Astrocyte of the spinal cord (primary cell): Measurements from ENCODE around the gene INCENP.

Source experiments
- DNase-seq: peaks from one replicate; pipeline ENCODE4 v3.0.0; 2011; ENCODE audit warnings: low read depth, low spot score
- H3K4me3 ChIP-seq: 2 replicates; pipeline ENCODE4 v1.5.1; 2011; ENCODE audit warnings: low read depth, mild to moderate bottlenecking, low read length, moderate library complexity
- in situ Hi-C: cut with HindIII; loops from 2 replicates; pipeline ENCODE4 v1.10.0; 2017; ENCODE audit warnings: low sequenced_read_pairs
- TF ChIP-seq, protein P1 (sequence below): IDR thresholded peaks from 2 replicates; pipeline ENCODE4 v1.5.1; 2012; ENCODE audit warnings: low read depth, mild to moderate bottlenecking, low read length, inconsistent platforms

INCENP gene

DNA sequence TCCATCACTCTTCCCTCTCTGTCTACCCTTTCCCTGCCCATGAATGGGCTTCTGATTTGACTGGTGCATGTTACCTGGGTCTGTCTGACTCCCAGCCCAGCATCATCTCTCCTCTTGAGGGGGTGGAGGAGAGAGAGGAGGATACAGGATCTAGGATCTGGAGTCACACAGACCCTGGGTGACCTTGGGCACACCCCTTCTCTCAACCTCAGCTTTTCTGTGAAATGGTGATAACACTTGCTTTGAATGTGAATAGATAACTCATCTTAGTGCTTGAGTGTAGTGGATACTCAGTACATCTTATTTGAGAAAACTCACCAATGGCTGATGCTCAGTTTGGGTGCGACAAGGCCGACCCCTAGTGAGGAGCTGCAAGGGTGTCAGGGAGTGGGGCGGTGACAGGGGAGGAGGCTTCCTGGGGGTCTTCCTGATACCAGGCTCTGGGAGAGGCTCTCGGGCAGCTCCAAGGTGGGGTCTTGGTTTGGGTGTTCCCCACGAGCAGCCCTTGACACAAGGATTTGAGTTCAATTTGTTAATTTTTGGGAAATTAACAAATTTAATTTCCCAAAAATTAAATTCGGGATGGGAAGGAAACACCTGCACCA is 9.0 kb downstream of the INCENP start:
- TF ChIP-seq, protein P1, sequence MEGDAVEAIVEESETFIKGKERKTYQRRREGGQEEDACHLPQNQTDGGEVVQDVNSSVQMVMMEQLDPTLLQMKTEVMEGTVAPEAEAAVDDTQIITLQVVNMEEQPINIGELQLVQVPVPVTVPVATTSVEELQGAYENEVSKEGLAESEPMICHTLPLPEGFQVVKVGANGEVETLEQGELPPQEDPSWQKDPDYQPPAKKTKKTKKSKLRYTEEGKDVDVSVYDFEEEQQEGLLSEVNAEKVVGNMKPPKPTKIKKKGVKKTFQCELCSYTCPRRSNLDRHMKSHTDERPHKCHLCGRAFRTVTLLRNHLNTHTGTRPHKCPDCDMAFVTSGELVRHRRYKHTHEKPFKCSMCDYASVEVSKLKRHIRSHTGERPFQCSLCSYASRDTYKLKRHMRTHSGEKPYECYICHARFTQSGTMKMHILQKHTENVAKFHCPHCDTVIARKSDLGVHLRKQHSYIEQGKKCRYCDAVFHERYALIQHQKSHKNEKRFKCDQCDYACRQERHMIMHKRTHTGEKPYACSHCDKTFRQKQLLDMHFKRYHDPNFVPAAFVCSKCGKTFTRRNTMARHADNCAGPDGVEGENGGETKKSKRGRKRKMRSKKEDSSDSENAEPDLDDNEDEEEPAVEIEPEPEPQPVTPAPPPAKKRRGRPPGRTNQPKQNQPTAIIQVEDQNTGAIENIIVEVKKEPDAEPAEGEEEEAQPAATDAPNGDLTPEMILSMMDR, result no peak
- no peak for DNase-seq
- H3K4me3 ChIP-seq, result no peak overlapping the region
- in situ Hi-C loops, result no loop called here

DNA sequence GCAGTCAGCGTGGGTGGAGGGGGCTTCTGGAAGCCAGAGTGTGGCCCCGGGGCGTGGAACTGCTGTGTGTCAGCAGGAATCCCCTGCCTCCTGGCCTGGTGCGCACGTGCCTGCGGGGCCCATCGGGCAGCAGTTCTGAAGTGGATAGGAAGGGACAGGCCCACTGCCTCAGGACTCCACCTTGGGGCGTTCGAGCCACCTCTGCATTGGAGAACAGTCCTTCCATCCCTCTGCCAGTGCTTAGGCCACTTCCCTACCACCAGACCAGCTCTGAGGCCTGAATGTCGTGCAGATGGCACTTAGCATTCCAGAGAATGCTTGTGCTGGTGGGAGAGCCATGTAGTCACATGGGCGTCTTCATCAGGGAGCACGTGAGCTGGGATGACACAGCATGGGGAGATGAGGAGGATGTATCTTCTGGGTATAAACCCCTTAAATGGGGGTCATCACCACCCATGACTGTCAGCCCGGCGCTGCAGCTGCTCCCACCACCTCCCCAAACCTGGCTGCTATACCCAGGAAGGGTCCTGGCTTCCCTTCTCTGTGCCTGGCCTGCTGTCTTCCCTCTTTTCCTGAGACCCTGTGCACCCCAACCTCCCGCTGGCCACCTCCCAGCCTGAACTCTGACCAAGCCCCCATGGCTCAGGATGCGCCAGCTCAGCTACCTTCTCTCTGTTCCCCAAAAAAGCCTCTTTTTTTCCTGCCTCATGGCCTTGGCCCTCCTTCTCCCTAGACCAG is 9.7 kb downstream of the INCENP start:
- no peak overlapping the region for H3K4me3 ChIP-seq
- in situ Hi-C loops, result no loop called here
- no peak for DNase-seq
- TF ChIP-seq, protein P1, result no peak

DNA sequence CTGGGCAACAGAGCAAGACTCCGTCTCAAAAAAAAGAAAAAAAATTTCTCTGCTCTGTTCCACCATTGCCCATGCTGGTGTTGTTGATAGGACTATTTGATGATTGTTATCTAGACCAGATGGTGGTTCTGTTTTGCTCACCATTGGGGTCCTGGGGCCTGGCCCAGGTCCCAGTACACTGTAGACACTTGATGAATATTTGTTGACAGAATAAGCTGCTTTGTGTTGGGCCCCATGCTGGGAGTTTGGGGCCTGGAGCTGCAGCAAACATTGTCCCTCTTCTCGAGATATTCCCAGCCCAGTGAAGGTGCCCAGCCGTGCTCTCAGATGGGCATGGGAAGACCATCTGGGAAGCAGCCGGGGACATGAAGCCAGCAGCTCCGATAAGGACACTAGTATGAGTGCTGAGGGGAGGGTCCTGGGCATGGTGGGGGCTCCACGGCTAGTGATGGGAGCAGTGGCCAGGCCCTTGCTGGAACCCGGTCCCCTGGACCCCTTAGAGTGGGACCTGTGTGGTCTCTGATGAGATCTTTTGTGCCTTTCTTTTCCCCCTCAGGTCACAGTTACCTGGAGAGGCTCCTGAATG is 13.6 kb downstream of the INCENP start:
- no peak overlapping the region for H3K4me3 ChIP-seq
- DNase-seq, result no peak
- TF ChIP-seq, protein P1, result no peak
- in situ Hi-C loops, result no loop called here

DNA sequence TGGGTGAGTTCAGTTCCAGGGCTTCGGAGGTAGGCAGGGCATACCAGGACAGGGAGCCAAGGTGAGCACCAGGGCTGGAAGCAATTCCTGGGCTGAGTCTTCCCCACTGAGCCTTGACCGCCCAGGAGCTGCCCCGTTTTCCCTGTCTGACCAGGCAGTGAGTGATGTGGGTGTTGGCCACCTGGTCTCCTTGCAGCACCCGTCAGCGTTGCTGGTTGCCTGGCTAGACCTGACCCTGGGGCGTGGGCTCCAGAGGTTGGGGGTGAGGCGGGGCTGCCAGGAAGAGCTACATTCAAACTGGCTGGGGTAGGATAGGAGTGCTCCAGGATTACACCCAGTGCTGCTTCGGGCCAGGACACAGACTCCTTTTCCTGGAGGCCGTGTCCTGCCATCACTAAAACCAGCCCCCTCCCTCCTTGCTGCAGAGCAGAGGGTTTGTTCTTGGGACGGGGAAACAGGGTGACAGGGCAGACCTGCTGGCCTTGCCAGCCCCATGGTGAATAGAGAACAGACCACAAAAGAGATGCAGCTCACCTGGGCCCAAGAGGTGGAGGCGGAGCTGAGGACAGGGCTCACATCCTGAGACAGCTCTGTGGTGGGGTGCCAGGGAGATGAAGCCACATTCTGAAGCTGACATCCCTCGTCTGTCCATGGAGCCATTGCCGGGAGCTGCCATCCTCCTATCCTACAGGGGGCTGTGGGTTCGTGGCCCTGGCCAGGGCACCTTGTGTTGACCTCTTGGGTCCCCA is 14.2 kb downstream of the INCENP start:
- no peak for DNase-seq
- in situ Hi-C loops, result no loop called here
- TF ChIP-seq, protein P1, result no peak
- no peak overlapping the region for H3K4me3 ChIP-seq

DNA sequence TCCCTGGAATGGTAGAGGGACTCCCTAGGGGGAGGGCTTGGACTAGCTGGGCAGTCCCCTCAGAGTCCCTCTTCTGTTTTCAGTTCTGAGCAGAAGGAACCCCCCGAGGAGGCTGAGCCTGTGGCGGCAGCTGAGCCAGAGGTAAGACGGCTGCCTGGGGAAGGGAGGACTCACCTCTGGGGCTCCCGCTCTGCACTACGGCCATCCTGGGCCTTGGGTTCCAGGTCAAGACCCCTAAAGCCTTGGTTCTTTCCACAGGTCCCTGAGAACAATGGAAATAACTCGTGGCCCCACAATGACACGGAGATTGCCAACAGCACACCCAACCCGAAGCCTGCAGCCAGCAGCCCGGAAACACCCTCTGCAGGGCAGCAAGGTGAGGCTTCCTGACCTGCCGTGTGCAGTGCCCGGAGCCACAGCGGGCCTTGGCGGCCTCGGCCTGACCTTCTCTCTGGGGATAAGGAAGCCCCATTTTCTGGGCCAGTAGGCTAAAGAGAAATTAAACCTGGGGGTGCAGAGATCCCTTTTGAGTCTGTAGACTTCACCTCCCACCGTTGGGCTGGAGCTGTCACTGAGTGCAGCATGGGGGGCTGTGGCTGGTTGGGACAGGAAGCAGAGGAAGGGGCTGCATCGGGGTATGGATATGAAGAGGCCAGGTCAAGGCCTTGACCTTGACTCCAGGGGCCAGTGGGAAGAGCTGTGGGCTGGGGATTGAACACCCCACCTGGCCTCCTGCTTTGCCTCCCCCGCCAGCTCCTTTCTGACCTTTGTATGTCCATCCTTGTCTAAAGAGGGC is 15.0 kb downstream of the INCENP start:
- H3K4me3 ChIP-seq, result no peak overlapping the region
- TF ChIP-seq, protein P1, result no peak
- in situ Hi-C loops, result no loop called here
- DNase-seq, result no peak
